Astrocyte (in vitro differentiated cells and primary cell): ENCODE data around the gene WDR6.

Source experiments
- CTCF ChIP-seq: IDR thresholded peaks from 2 replicates; pipeline ENCODE4 v1.5.1; 2011; ENCODE audit warnings: low read depth, mild to moderate bottlenecking, inconsistent platforms, low read length, moderate library complexity; ENCODE audit not compliant: insufficient read depth
- EZH2 ChIP-seq: IDR thresholded peaks from 2 replicates; pipeline ENCODE4 v1.6.1; 2012; ENCODE audit warnings: mild to moderate bottlenecking, low read length, inconsistent platforms; ENCODE audit not compliant: insufficient read depth

DNA sequence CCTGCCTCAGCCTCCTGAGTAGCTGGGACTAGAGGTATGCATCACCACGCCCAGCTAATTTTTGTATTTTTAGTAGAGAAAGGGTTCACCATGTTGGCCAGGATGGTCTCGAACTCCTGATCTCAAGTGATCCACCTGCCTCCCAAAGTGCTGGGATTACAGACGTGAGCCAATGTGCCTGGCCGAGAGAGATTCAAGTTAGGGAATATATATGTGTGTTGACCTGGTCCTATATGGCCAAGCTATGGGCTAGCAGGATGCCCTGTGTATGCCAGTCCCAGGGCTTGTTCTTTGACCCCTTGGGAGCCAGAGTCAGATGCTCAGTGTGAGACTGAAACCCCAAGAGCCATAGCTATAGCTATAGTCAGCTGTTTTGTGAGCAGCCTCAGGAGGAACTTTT is 16.6 kb downstream of the WDR6 start:
- TF ChIP-seq CTCF (no peak), EZH2 (no peak)
